Endothelial cell of umbilical vein (primary cell): ENCODE results near the gene CMTM6. TPM values are rescaled to one million over a fixed set of nuclear protein-coding genes. Genes with fewer than 3 reads are reported as not detected.

Source experiments
- BruUV-seq: library from RNA; stranded (reverse); fragments of 400-500 nt; replicated peaks from 2 replicates; lab custom pipeline; 2021; lab: Mats Ljungman, UMichigan
- CTCF ChIA-PET: fragments of 300-600, 350-600 bp; sonication (Branson Sonifier 250); formaldehyde crosslinking; loops from one replicate; lab custom pipeline; 2021; ENCODE audit warnings: antibody characterized with exemption, inconsistent platforms; lab: Charles Lee
- POLR2A ChIA-PET: fragments of 300-600, 350-600 bp; sonication (Branson Sonifier 250); formaldehyde crosslinking; loops from one replicate; lab custom pipeline; 2021; ENCODE audit warnings: antibody characterized with exemption, inconsistent platforms; lab: Charles Lee
- DNase-seq: peaks from one replicate; pipeline ENCODE4 v3.0.0-alpha.2; 2011; ENCODE audit warnings: low read depth, low spot score
- FAIRE-seq: peaks from 2 replicates; lab custom pipeline; 2011; peaks lifted over from hg19 to GRCh38; lab: Jason Lieb, UNC
- H2AFZ ChIP-seq: 2 replicates; pipeline ENCODE4 v1.6.0; 2012; ENCODE audit warnings: low read depth, low read length, control low read depth, inconsistent platforms
- H3K27ac ChIP-seq: 2 replicates; pipeline ENCODE4 v1.5.1; 2011; ENCODE audit warnings: low read depth, mild to moderate bottlenecking, control low read depth, low read length, moderate library complexity; ENCODE audit not compliant: insufficient read depth
- H3K27me3 ChIP-seq, 2 experiments: 2 replicates each; pipeline versions ENCODE4 v1.6.0 to v1.6.1; 2011; ENCODE audit warnings: low read length in 2 of 2, mixed read lengths in 1 of 2; ENCODE audit not compliant: control insufficient read depth in 2 of 2, insufficient read depth in 2 of 2
- H3K36me3 ChIP-seq, 2 experiments: 2 replicates in 1 of 2; 3 replicates in 1 of 2; pipeline ENCODE4 v1.5.1; 2011; ENCODE audit warnings: low read length in 2 of 2, mild to moderate bottlenecking in 1 of 2, moderate library complexity in 1 of 2; ENCODE audit not compliant: control insufficient read depth in 2 of 2, insufficient read depth in 2 of 2; ENCODE audit errors: extremely low read depth in 1 of 2
- H3K4me1 ChIP-seq: 3 replicates; pipeline ENCODE4 v1.5.1; 2011; ENCODE audit warnings: mild to moderate bottlenecking, low read length; ENCODE audit not compliant: control insufficient read depth, insufficient read depth; ENCODE audit errors: extremely low read depth
- H3K4me2 ChIP-seq: 2 replicates; pipeline ENCODE4 v1.6.1; 2011; ENCODE audit warnings: low read length, control low read depth, mixed read lengths; ENCODE audit not compliant: insufficient read depth
- H3K4me3 ChIP-seq, 3 experiments: fragments of 200-600 bp in 1 of 3; sonication (generic), shearing (Covaris generic) in 1 of 3; replicated peaks in 1 of 3; 2 replicates each; pipeline ENCODE4 v1.5.1; 2011 to 2016; ENCODE audit warnings: control low read depth in 3 of 3, low read length in 3 of 3, mild to moderate bottlenecking in 2 of 3, inconsistent platforms in 1 of 3, low read depth in 1 of 3, moderate library complexity in 1 of 3; ENCODE audit not compliant: insufficient read depth in 1 of 3
- H3K79me2 ChIP-seq: 2 replicates; pipeline ENCODE4 v1.6.0; 2012; ENCODE audit warnings: low read length, inconsistent platforms; ENCODE audit not compliant: control insufficient read depth, insufficient read depth
- H3K9ac ChIP-seq: replicated peaks from 2 replicates; pipeline ENCODE3; 2011; ENCODE audit warnings: low read length, control low read depth; ENCODE audit not compliant: insufficient read depth; ENCODE audit errors: extremely low read depth
- H3K9me1 ChIP-seq: replicated peaks from 3 replicates; pipeline ENCODE4 v1.6.0; 2011; ENCODE audit warnings: mild to moderate bottlenecking, low read length; ENCODE audit not compliant: control insufficient read depth, insufficient read depth; ENCODE audit errors: extremely low read depth
- H3K9me3 ChIP-seq: replicated peaks from 2 replicates; pipeline ENCODE4 v1.5.1; 2012; ENCODE audit warnings: low read length, inconsistent platforms; ENCODE audit not compliant: control insufficient read depth, insufficient read depth
- H4K20me1 ChIP-seq: replicated peaks from 2 replicates; pipeline ENCODE3; 2011; ENCODE audit warnings: mild to moderate bottlenecking, low read length; ENCODE audit not compliant: control insufficient read depth, insufficient read depth; ENCODE audit errors: extremely low read depth
- EZH2 ChIP-seq: IDR thresholded peaks from 2 replicates; pipeline ENCODE4 v1.6.1; 2012; ENCODE audit warnings: borderline replicate concordance, low read depth, mild to moderate bottlenecking, moderate library complexity, low read length, inconsistent platforms; ENCODE audit not compliant: severe bottlenecking
- FOS ChIP-seq: IDR thresholded peaks from 2 replicates; pipeline ENCODE4 v1.6.1; 2011; ENCODE audit warnings: mild to moderate bottlenecking, low read length, moderate library complexity, borderline replicate concordance; ENCODE audit not compliant: insufficient read depth
- GATA2 ChIP-seq: IDR thresholded peaks from 2 replicates; pipeline ENCODE4 v1.7.0; 2011; ENCODE audit warnings: low read depth, mild to moderate bottlenecking, moderate library complexity, mixed read lengths, low read length; ENCODE audit not compliant: insufficient read length, insufficient read depth
- POLR2A ChIP-seq: IDR thresholded peaks from 2 replicates; pipeline ENCODE4 v1.6.1; 2012; ENCODE audit warnings: low read depth, mild to moderate bottlenecking, control low read depth, low read length
- POLR2AphosphoS5 ChIP-seq: IDR thresholded peaks from 2 replicates; pipeline ENCODE4 v1.6.1; 2012; ENCODE audit warnings: low read depth, mild to moderate bottlenecking, control low read depth, low read length, moderate library complexity; ENCODE audit not compliant: insufficient read depth
- dilution Hi-C: fragments of 300-500 bp; cut with MboI; formaldehyde crosslinking; loops from one replicate; pipeline ENCODE4 v1.15.0; 2019; ENCODE audit warnings: low sequenced_read_pairs; ENCODE audit not compliant: extremely low pct_ligation_motif_present
- intact Hi-C: fragments of 100-400 bp; cut with micrococcal nuclease; formaldehyde crosslinking; loops from one replicate; pipeline ENCODE4 v1.10.0; 2022
- polyA plus RNA-seq, 4 experiments: library from polyadenylated mRNA; depleted of rRNA in 3 of 4; stranded (reverse) in 3 of 4; unstranded in 1 of 4; fragments of >200 nt; gene quantifications; 2 replicates each; pipeline versions ENCODE4 v1.2.1 to v1.2.3, GENCODE V29; 2011 to 2012; ENCODE audit warnings: missing spikeins in 1 of 4
- total RNA-seq: library from RNA; stranded (reverse); gene quantifications from 2 replicates; pipeline ENCODE4 v1.2.3, GENCODE V29; 2021
- TF ChIP-seq, protein P1 (sequence below): IDR thresholded peaks from 2 replicates; pipeline ENCODE4 v1.6.1; 2011; ENCODE audit not compliant: insufficient read depth, insufficient read length
- TF ChIP-seq, protein P2 (sequence below), 2 donors: IDR thresholded peaks; 1 replicate in 1 of 2; 2 replicates in 1 of 2; pipeline ENCODE4 v1.5.1; 2011; ENCODE audit warnings: low read length in 2 of 2, mild to moderate bottlenecking in 2 of 2, moderate library complexity in 2 of 2, control low read depth in 1 of 2, inconsistent platforms in 1 of 2, low read depth in 1 of 2; ENCODE audit not compliant: insufficient read depth in 1 of 2; ENCODE audit errors: extremely low read depth in 1 of 2

CMTM6 gene
- total and polyA plus RNA-seq, 2 donors (not counting 3 experiments of a cell fraction or from before 2014, with no cell fraction given), result 38.0 to 56.3 TPM

DNA sequence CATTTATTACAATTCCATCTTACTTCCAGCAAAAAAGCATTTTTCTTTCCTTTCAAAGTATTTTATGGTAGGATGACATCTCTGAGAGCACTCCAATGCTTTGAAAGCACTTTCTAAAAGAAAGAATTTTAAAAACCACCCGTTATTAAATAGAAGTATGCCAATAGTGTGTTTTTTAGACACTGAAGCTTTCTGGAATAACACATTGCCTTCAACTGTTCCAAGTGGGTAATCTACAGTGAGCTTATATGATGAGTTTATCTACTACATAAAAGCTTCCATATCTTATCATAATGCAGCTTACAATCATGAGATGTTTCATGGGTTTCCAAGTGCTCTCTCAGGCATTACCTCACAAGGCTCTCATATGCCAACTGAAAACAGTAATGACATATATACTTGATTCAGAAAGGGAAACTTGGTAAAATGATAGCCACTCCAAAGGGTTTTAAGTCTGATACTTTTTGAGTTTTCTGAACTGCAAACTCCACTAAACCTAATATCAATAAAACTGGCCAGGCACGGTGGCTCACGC lies 14.1 kb downstream of the CMTM6 start:
- DNase-seq (no peak), FAIRE-seq (no peak)
- Histone ChIP-seq H3K27ac (no peak overlapping the region), H3K4me2 (no peak overlapping the region), H3K79me2 (peaks cover 18% of the 10 kb centered on the region), H3K27me3 (no peaks in the 10 kb centered on the region), H3K4me1 (peaks cover 12% of the 10 kb centered on the region), H3K9me1 (no peaks in the 10 kb centered on the region), H3K9me3 (no peaks in the 10 kb centered on the region), H2AFZ (no peak overlapping the region), H3K4me3 (no peak overlapping the region), H3K36me3 (peaks cover 3 to 6% of the 10 kb centered on the region in 2 experiments), H4K20me1 (peaks cover 9% of the 10 kb centered on the region), H3K9ac (no peak overlapping the region)
- POLR2A ChIA-PET, result no interaction called here
- TF ChIP-seq POLR2A, result no peak
- TF ChIP-seq FOS, result no peak
- TF ChIP-seq GATA2, result no peak
- TF ChIP-seq EZH2, result no peak
- TF ChIP-seq POLR2AphosphoS5, result no peak
- TF ChIP-seq, protein P1, sequence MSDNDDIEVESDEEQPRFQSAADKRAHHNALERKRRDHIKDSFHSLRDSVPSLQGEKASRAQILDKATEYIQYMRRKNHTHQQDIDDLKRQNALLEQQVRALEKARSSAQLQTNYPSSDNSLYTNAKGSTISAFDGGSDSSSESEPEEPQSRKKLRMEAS, result no peak
- TF ChIP-seq, protein P2, sequence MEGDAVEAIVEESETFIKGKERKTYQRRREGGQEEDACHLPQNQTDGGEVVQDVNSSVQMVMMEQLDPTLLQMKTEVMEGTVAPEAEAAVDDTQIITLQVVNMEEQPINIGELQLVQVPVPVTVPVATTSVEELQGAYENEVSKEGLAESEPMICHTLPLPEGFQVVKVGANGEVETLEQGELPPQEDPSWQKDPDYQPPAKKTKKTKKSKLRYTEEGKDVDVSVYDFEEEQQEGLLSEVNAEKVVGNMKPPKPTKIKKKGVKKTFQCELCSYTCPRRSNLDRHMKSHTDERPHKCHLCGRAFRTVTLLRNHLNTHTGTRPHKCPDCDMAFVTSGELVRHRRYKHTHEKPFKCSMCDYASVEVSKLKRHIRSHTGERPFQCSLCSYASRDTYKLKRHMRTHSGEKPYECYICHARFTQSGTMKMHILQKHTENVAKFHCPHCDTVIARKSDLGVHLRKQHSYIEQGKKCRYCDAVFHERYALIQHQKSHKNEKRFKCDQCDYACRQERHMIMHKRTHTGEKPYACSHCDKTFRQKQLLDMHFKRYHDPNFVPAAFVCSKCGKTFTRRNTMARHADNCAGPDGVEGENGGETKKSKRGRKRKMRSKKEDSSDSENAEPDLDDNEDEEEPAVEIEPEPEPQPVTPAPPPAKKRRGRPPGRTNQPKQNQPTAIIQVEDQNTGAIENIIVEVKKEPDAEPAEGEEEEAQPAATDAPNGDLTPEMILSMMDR (IDR thresholded peaks at IDR 0.05; ENCODE audit: extremely low read depth in 1 of 2, insufficient read depth in 1 of 2, low read depth in 1 of 2, low read length in 2 of 2), result no peak
- intact Hi-C loops (no loop called here), dilution Hi-C loops (no loop called here)
- BruUV-seq, result no TSS peak
- CTCF ChIA-PET, result interaction anchor here (0.7 to 2.2 kb wide), 4 partner anchors 9 to 113 kb away, joined by 3 to 8 read pairs (median 4); no protein-coding TSS in a partner anchor
